ENCODE data around the gene ARMC7. TPM values are rescaled to one million over a fixed set of nuclear protein-coding genes. Genes with fewer than 3 reads are reported as not detected.
"Not testable (repeated sequence)": the region's sequence is repeated elsewhere in the genome, so short reads cannot be mapped to it uniquely, and the experiment has no call there.

The ARMC7 gene
- polyA plus RNA-seq, 1 experiment, result 6.9 TPM

- ChIA-PET CTCF (interaction anchor here (1.0 to 1.8 kb wide), 3 partner anchors 9 to 49 kb away, joined by 3 to 7 read pairs (median 7); no protein-coding TSS in a partner anchor), POLR2A (interaction anchor here (0.5 kb wide), 1 partner anchor 8 kb away, joined by 3 read pairs; no protein-coding TSS in a partner anchor)
- H3K27me3 ChIP-seq (ENCODE audit: control insufficient read depth, insufficient read depth, low read length), result no peaks in the 10 kb centered on the region
- DNase-seq (ENCODE audit: low read depth), result no peak
- TF ChIP-seq CTCF (IDR thresholded peaks at IDR 0.05; ENCODE audit: insufficient read depth, low read depth, low read length), result no peak
- no peak overlapping the region for H3K4me3 ChIP-seq (ENCODE audit: low read depth, low read length)
- peaks cover 3% of the 10 kb centered on the region for H3K36me3 ChIP-seq (ENCODE audit: control insufficient read depth, insufficient read depth, low read length)
These were observed 53.3 kb downstream of the ARMC7 start for GRCh38 chr17:75163074-75163473.

- DNase-seq (ENCODE audit: low read depth); H3K4me3 ChIP-seq (ENCODE audit: low read depth, low read length); POLR2A ChIA-PET; H3K27me3 ChIP-seq (ENCODE audit: control insufficient read depth, insufficient read depth, low read length); H3K36me3 ChIP-seq (ENCODE audit: control insufficient read depth, insufficient read depth, low read length): not testable (repeated sequence)
- CTCF ChIA-PET, result interaction anchor here (1.2 kb wide), 1 partner anchor 37 kb away, joined by 4 read pairs; no protein-coding TSS in a partner anchor
These were observed 54.8 kb downstream of the ARMC7 start for GRCh38 chr17:75164606-75165005.

- ChIA-PET POLR2A (no interaction called here), CTCF (interaction anchor here (0.8 to 4.7 kb wide), 3 partner anchors 9 to 211 kb away, joined by 3 to 37 read pairs (median 3); no protein-coding TSS in a partner anchor)
- Histone ChIP-seq H3K36me3 (ENCODE audit: control insufficient read depth, insufficient read depth, low read length) (peaks cover 13% of the 10 kb centered on the region), H3K4me3 (ENCODE audit: low read depth, low read length) (no peak overlapping the region), H3K27me3 (ENCODE audit: control insufficient read depth, insufficient read depth, low read length) (no peaks in the 10 kb centered on the region)
- no peak for DNase-seq (ENCODE audit: low read depth)
- no peak for TF ChIP-seq CTCF (IDR thresholded peaks at IDR 0.05; ENCODE audit: insufficient read depth, low read depth, low read length)
These were observed 59.2 kb downstream of the ARMC7 start for GRCh38 chr17:75168998-75169397.

GRCh38 chr17:75173526-75173925, 63.8 kb downstream of the ARMC7 start:
- Histone ChIP-seq H3K27me3 (ENCODE audit: control insufficient read depth, insufficient read depth, low read length) (no peaks in the 10 kb centered on the region), H3K36me3 (ENCODE audit: control insufficient read depth, insufficient read depth, low read length) (peaks cover 17% of the 10 kb centered on the region), H3K4me3 (ENCODE audit: low read depth, low read length) (no peak overlapping the region)
- no peak for DNase-seq (ENCODE audit: low read depth)
- ChIA-PET POLR2A (no interaction called here), CTCF (interaction anchor here (0.8 to 1.7 kb wide), 7 partner anchors 9 to 114 kb away, joined by 3 to 6 read pairs (median 4); partner anchors contain the start of genes JPT1 and SUMO2)
- TF ChIP-seq CTCF (IDR thresholded peaks at IDR 0.05; ENCODE audit: insufficient read depth, low read depth, low read length), result no peak

- Histone ChIP-seq H3K27me3 (ENCODE audit: control insufficient read depth, insufficient read depth, low read length) (no peaks in the 10 kb centered on the region), H3K4me3 (ENCODE audit: low read depth, low read length) (no peak overlapping the region), H3K36me3 (ENCODE audit: control insufficient read depth, insufficient read depth, low read length) (peaks cover 19% of the 10 kb centered on the region)
- ChIA-PET CTCF (interaction anchor here (0.7 to 1.7 kb wide), 4 partner anchors 12 to 69 kb away, joined by 3 to 6 read pairs (median 4); no protein-coding TSS in a partner anchor), POLR2A (no interaction called here)
- DNase-seq (ENCODE audit: low read depth), result no peak
- no peak for TF ChIP-seq CTCF (IDR thresholded peaks at IDR 0.05; ENCODE audit: insufficient read depth, low read depth, low read length)
These were observed 65.2 kb downstream of the ARMC7 start for GRCh38 chr17:75174996-75175395.

GRCh38 chr17:75176625-75177024, 66.9 kb downstream of the ARMC7 start:
- Histone ChIP-seq H3K36me3 (ENCODE audit: control insufficient read depth, insufficient read depth, low read length) (peaks cover 19% of the 10 kb centered on the region), H3K4me3 (ENCODE audit: low read depth, low read length) (no peak overlapping the region), H3K27me3 (ENCODE audit: control insufficient read depth, insufficient read depth, low read length) (no peaks in the 10 kb centered on the region)
- POLR2A ChIA-PET, result no interaction called here
- CTCF ChIA-PET, result interaction anchor here (1.0 to 1.3 kb wide), 3 partner anchors 21 to 117 kb away, joined by 3 to 5 read pairs (median 3); no protein-coding TSS in a partner anchor
- no peak for TF ChIP-seq CTCF (IDR thresholded peaks at IDR 0.05; ENCODE audit: insufficient read depth, low read depth, low read length)
- DNase-seq (ENCODE audit: low read depth), result no peak
